Upper lobe of left lung (tissue), 4 donors: Measurements from ENCODE around the gene TCHP.

Source experiments
- EP300 ChIP-seq, 4 donors: sonication (generic); formaldehyde crosslinking; IDR thresholded peaks; one replicate each; pipeline ENCODE4 v1.5.1; 2017; ENCODE audit warnings: antibody characterized with exemption in 4 of 4, control low read depth in 2 of 4
- TF ChIP-seq, protein P1 (sequence below), 6 experiments: fragments of 450-650 bp in 4 of 6; fragments of 200-600 bp in 2 of 6; sonication (generic) in 2 of 6; IDR thresholded peaks; one replicate each; pipeline ENCODE4 v1.5.1; 2016 to 2019; ENCODE audit warnings: antibody characterized with exemption in 6 of 6

DNA sequence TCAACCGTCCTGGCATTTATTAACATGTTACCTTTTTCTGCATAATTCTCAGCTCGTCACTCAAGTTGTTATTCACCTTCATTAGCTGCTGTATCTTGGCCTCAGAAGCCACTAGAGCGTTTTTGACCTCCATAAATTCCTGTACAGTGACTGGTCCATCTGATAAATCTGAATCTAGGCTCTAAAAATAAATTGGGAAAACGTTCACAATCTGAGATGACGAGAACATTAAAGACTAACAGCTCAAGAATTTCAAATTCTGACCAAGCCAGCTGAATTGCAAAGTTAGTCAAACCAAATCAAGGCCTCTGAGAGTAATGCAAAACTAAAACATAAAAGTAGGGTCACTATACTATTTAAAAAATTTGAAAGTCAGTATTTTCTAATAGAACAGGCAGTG is 51.1 kb downstream of the TCHP start:
- no peak for TF ChIP-seq EP300 (IDR thresholded peaks at IDR 0.05)
- TF ChIP-seq, protein P1, sequence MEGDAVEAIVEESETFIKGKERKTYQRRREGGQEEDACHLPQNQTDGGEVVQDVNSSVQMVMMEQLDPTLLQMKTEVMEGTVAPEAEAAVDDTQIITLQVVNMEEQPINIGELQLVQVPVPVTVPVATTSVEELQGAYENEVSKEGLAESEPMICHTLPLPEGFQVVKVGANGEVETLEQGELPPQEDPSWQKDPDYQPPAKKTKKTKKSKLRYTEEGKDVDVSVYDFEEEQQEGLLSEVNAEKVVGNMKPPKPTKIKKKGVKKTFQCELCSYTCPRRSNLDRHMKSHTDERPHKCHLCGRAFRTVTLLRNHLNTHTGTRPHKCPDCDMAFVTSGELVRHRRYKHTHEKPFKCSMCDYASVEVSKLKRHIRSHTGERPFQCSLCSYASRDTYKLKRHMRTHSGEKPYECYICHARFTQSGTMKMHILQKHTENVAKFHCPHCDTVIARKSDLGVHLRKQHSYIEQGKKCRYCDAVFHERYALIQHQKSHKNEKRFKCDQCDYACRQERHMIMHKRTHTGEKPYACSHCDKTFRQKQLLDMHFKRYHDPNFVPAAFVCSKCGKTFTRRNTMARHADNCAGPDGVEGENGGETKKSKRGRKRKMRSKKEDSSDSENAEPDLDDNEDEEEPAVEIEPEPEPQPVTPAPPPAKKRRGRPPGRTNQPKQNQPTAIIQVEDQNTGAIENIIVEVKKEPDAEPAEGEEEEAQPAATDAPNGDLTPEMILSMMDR (IDR thresholded peaks at IDR 0.05) = no peak
